Esophagus muscularis mucosa (tissue), 4 donors: ENCODE measurements around the gene NDFIP1.

Source experiments
- EP300 ChIP-seq: sonication (generic); formaldehyde crosslinking; IDR thresholded peaks from one replicate; pipeline ENCODE4 v1.6.1; 2017; ENCODE audit warnings: antibody characterized with exemption
- POLR2A ChIP-seq: fragments of 450-650 bp; IDR thresholded peaks from one replicate; pipeline ENCODE4 v1.6.1; 2017; ENCODE audit warnings: antibody characterized with exemption, moderate library complexity, mild to moderate bottlenecking, low read depth
- POLR2AphosphoS5 ChIP-seq, 2 donors: sonication (generic); formaldehyde crosslinking; IDR thresholded peaks; one replicate each; pipeline ENCODE4 v1.6.1; 2017; ENCODE audit warnings: antibody characterized with exemption in 2 of 2
- TF ChIP-seq, protein P1 (sequence below), 3 experiments: fragments of 200-600 bp in 2 of 3; fragments of 450-650 bp in 1 of 3; sonication (generic) in 2 of 3; IDR thresholded peaks; one replicate each; pipeline ENCODE4 v1.5.1; 2017 to 2019; ENCODE audit warnings: antibody characterized with exemption in 3 of 3, mild to moderate bottlenecking in 2 of 3, moderate library complexity in 1 of 3

DNA sequence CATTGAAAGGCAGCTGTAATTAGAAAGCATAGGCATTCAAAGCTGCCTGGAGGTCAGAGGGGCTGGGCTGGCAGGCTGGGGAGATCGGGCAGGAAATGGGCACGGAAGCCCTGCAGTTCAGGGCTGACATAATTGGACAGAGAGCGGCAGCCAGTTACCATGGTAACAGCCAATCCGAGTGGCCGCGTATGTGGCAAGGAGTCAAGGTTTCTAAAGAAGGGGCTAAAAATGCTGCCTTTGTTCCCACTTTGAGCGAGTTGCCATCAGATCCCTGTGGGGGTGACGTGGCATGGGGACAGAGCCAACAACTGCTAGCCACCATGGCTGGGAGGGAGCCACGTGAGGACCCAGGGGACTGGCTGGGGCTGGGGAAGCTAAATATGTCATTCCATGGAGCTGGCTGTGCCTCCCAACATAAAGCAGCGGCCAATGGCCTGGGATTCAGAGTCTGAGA is 44.7 kb upstream of the NDFIP1 start:
- TF ChIP-seq, protein P1, sequence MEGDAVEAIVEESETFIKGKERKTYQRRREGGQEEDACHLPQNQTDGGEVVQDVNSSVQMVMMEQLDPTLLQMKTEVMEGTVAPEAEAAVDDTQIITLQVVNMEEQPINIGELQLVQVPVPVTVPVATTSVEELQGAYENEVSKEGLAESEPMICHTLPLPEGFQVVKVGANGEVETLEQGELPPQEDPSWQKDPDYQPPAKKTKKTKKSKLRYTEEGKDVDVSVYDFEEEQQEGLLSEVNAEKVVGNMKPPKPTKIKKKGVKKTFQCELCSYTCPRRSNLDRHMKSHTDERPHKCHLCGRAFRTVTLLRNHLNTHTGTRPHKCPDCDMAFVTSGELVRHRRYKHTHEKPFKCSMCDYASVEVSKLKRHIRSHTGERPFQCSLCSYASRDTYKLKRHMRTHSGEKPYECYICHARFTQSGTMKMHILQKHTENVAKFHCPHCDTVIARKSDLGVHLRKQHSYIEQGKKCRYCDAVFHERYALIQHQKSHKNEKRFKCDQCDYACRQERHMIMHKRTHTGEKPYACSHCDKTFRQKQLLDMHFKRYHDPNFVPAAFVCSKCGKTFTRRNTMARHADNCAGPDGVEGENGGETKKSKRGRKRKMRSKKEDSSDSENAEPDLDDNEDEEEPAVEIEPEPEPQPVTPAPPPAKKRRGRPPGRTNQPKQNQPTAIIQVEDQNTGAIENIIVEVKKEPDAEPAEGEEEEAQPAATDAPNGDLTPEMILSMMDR (IDR thresholded peaks at IDR 0.05): no peak
- TF ChIP-seq POLR2A: no peak
- no peak for TF ChIP-seq POLR2AphosphoS5 (IDR thresholded peaks at IDR 0.05)
- no peak for TF ChIP-seq EP300
